H1 (cell line): ENCODE data around the gene PDCD2. TPM values are rescaled to one million over a fixed set of nuclear protein-coding genes. Genes with fewer than 3 reads are reported as not detected.

Source experiments
- CTCF ChIA-PET: fragments of 300-600 bp; sonication (Branson Sonifier 250); formaldehyde crosslinking; loops from one replicate; lab custom pipeline; 2021; ENCODE audit not compliant: partially characterized antibody; lab: Charles Lee
- POLR2A ChIA-PET: fragments of 300-600 bp; sonication (Branson Sonifier 250); formaldehyde crosslinking; loops from one replicate; lab custom pipeline; 2021; ENCODE audit warnings: inconsistent platforms; ENCODE audit not compliant: partially characterized antibody; lab: Charles Lee
- DNase-seq, 2 experiments: peaks; one replicate each; pipeline versions ENCODE4 v3.0.0 to v3.0.0-alpha.2; 2010 to 2022; ENCODE audit warnings: low spot score in 2 of 2, low read depth in 1 of 2, mixed read lengths in 1 of 2
- FAIRE-seq: peaks from 2 replicates; lab custom pipeline; 2011; peaks lifted over from hg19 to GRCh38; lab: Jason Lieb, UNC
- H2AFZ ChIP-seq: 2 replicates; pipeline ENCODE4 v1.8.1; 2012; ENCODE audit warnings: low read length, inconsistent platforms
- H2AK5ac ChIP-seq: 2 replicates; pipeline ENCODE4 v1.6.1; 2013; ENCODE audit warnings: low read depth, low read length
- H2BK120ac ChIP-seq: replicated peaks from 2 replicates; pipeline ENCODE3; 2013; ENCODE audit warnings: low read depth, low read length, inconsistent platforms
- H2BK12ac ChIP-seq: 2 replicates; pipeline ENCODE4 v1.6.1; 2013; ENCODE audit warnings: low read depth, low read length
- H2BK15ac ChIP-seq: 2 replicates; pipeline ENCODE4 v1.6.1; 2013; ENCODE audit warnings: low read length
- H2BK20ac ChIP-seq: 2 replicates; pipeline ENCODE4 v1.6.1; 2013; ENCODE audit warnings: low read length
- H2BK5ac ChIP-seq: 2 replicates; pipeline ENCODE4 v1.6.1; 2013; ENCODE audit warnings: low read depth, low read length
- H3K14ac ChIP-seq: 2 replicates; pipeline ENCODE4 v1.6.1; 2013; ENCODE audit warnings: inconsistent platforms; ENCODE audit not compliant: insufficient read length
- H3K18ac ChIP-seq: 2 replicates; pipeline ENCODE4 v1.6.1; 2013; ENCODE audit warnings: low read length; ENCODE audit errors: extremely low read depth
- H3K23ac ChIP-seq: 2 replicates; pipeline ENCODE4 v1.6.1; 2013; ENCODE audit warnings: inconsistent platforms; ENCODE audit not compliant: insufficient read length
- H3K23me2 ChIP-seq: 2 replicates; pipeline ENCODE4 v1.6.1; 2013; ENCODE audit warnings: low read depth, low read length
- H3K27ac ChIP-seq: 2 replicates; pipeline ENCODE4 v1.6.1; 2011; ENCODE audit warnings: low read depth, low read length, inconsistent platforms
- H3K27me3 ChIP-seq, 4 experiments: replicated peaks in 1 of 4; 1 replicate in 1 of 4; 2 replicates in 3 of 4; pipeline versions ENCODE4 v1.6.1 to v1.8.1; 2011 to 2013; ENCODE audit warnings: low read length in 3 of 4, mild to moderate bottlenecking in 3 of 4, inconsistent platforms in 2 of 4, mixed read lengths in 2 of 4, moderate library complexity in 1 of 4; ENCODE audit not compliant: control insufficient read depth in 3 of 4, insufficient read depth in 3 of 4; ENCODE audit errors: extremely low read depth in 1 of 4
- H3K36me3 ChIP-seq, 4 experiments: 2 replicates each; pipeline versions ENCODE4 v1.6.1 to v1.8.1; 2011 to 2013; ENCODE audit warnings: mild to moderate bottlenecking in 4 of 4, low read length in 3 of 4, moderate library complexity in 2 of 4, control low read depth in 1 of 4, inconsistent platforms in 1 of 4; ENCODE audit not compliant: insufficient read depth in 4 of 4, control insufficient read depth in 2 of 4
- H3K4ac ChIP-seq: replicated peaks from 2 replicates; pipeline ENCODE3; 2013; ENCODE audit warnings: low read length, low read depth, mixed read lengths, inconsistent platforms; ENCODE audit not compliant: insufficient read length
- H3K4me1 ChIP-seq, 4 experiments: replicated peaks in 1 of 4; 1 replicate in 1 of 4; 2 replicates in 3 of 4; pipeline versions ENCODE4 v1.6.1 to v1.8.1; 2011 to 2013; ENCODE audit warnings: low read length in 3 of 4, inconsistent platforms in 2 of 4, mixed read lengths in 1 of 4; ENCODE audit not compliant: insufficient read depth in 4 of 4, control insufficient read depth in 3 of 4
- H3K4me2 ChIP-seq, 2 experiments: 2 replicates each; pipeline versions ENCODE4 v1.6.1 to v1.8.1; 2011 to 2013; ENCODE audit warnings: low read depth in 2 of 2, low read length in 2 of 2, control low read depth in 1 of 2, inconsistent platforms in 1 of 2, mild to moderate bottlenecking in 1 of 2; ENCODE audit not compliant: insufficient read depth in 1 of 2
- H3K4me3 ChIP-seq, 4 experiments: fragments of 200-600, 300-600 bp in 1 of 4; sonication (generic), shearing (Covaris generic), sonication (Bioruptor Twin) in 1 of 4; 2 replicates each; pipeline versions ENCODE4 v1.5.1 to v1.8.1; 2011 to 2016; ENCODE audit warnings: low read length in 4 of 4, low read depth in 3 of 4, control low read depth in 2 of 4, inconsistent platforms in 2 of 4, mild to moderate bottlenecking in 2 of 4, mixed read lengths in 1 of 4, moderate library complexity in 1 of 4; ENCODE audit not compliant: insufficient read depth in 2 of 4; ENCODE audit errors: extremely low read depth in 1 of 4
- H3K56ac ChIP-seq: replicated peaks from 2 replicates; pipeline ENCODE3; 2013; ENCODE audit warnings: low read depth, mild to moderate bottlenecking, mixed read lengths, low read length, inconsistent platforms; ENCODE audit not compliant: insufficient read length
- H3K79me1 ChIP-seq: 2 replicates; pipeline ENCODE4 v1.6.1; 2013; ENCODE audit warnings: low read depth, low read length, control low read depth
- H3K79me2 ChIP-seq, 2 experiments: 2 replicates each; pipeline versions ENCODE4 v1.6.1 to v1.8.1; 2012 to 2013; ENCODE audit warnings: low read length in 2 of 2, mild to moderate bottlenecking in 2 of 2, inconsistent platforms in 1 of 2; ENCODE audit not compliant: insufficient read depth in 2 of 2, control insufficient read depth in 1 of 2
- H3K9ac ChIP-seq, 4 experiments: replicated peaks in 1 of 4; 1 replicate in 1 of 4; 2 replicates in 3 of 4; pipeline versions ENCODE4 v1.6.1 to v1.8.1; 2011 to 2013; ENCODE audit warnings: low read depth in 3 of 4, low read length in 3 of 4, control low read depth in 2 of 4, mild to moderate bottlenecking in 2 of 4, moderate library complexity in 2 of 4, inconsistent platforms in 1 of 4; ENCODE audit errors: extremely low read depth in 1 of 4
- H3K9me3 ChIP-seq, 2 experiments: 2 replicates each; pipeline versions ENCODE4 v1.6.1 to v1.8.1; 2012 to 2013; ENCODE audit warnings: mild to moderate bottlenecking in 2 of 2, moderate library complexity in 2 of 2, control low read depth in 1 of 2, inconsistent platforms in 1 of 2, low read depth in 1 of 2, low read length in 1 of 2, mixed read lengths in 1 of 2; ENCODE audit not compliant: insufficient read depth in 2 of 2
- H4K20me1 ChIP-seq, 2 experiments: replicated peaks in 1 of 2; 2 replicates each; pipeline versions ENCODE3 to v1.8.1; 2011 to 2013; ENCODE audit warnings: inconsistent platforms in 2 of 2, low read length in 2 of 2, mild to moderate bottlenecking in 1 of 2; ENCODE audit not compliant: insufficient read depth in 2 of 2, control insufficient read depth in 1 of 2
- H4K5ac ChIP-seq: 2 replicates; pipeline ENCODE4 v1.6.1; 2013; ENCODE audit warnings: low read length, low read depth, mixed read lengths, inconsistent platforms; ENCODE audit not compliant: insufficient read length
- H4K8ac ChIP-seq: 2 replicates; pipeline ENCODE4 v1.8.0; 2013; ENCODE audit warnings: mild to moderate bottlenecking, moderate library complexity, low read length, inconsistent platforms; ENCODE audit not compliant: insufficient read depth; ENCODE audit errors: extremely low read depth
- H4K91ac ChIP-seq: replicated peaks from 2 replicates; pipeline ENCODE3; 2013; ENCODE audit warnings: low read length, mixed read lengths, inconsistent platforms; ENCODE audit not compliant: insufficient read length
- BCL11A ChIP-seq, 2 experiments: IDR thresholded peaks; one replicate each; pipeline ENCODE4 v1.6.1; 2011; ENCODE audit warnings: low read depth in 2 of 2, low read length in 2 of 2, mild to moderate bottlenecking in 2 of 2
- EGR1 ChIP-seq: IDR thresholded peaks from 2 replicates; pipeline ENCODE4 v1.6.1; 2011; ENCODE audit warnings: low read depth, low read length, borderline replicate concordance
- MAX ChIP-seq: IDR thresholded peaks from 2 replicates; pipeline ENCODE4 v1.6.1; 2012; ENCODE audit warnings: inconsistent platforms
- RXRA ChIP-seq: IDR thresholded peaks from 2 replicates; pipeline ENCODE4 v1.6.1; 2011; ENCODE audit warnings: low read depth, mild to moderate bottlenecking, low read length, moderate library complexity; ENCODE audit not compliant: insufficient read depth
- WGBS, 2 experiments: shearing (Covaris generic) in 1 of 2; methylation state at CpG; one replicate each; pipeline versions ENCODE4 v1.1.6 to v1.1.7; 2013 to 2015; ENCODE audit warnings: low lambda C conversion rate in 2 of 2, mixed read lengths in 2 of 2, inconsistent platforms in 1 of 2, low coverage in 1 of 2, missing lambda C conversion rate in 1 of 2; ENCODE audit not compliant: insufficient replicate concordance in 2 of 2, insufficient coverage in 1 of 2, insufficient read length in 1 of 2; ENCODE audit errors: extremely low coverage in 1 of 2, missing lambda C conversion rate in 1 of 2; 5-methylcytosine and 5-hydroxymethylcytosine counted together
- polyA plus RNA-seq, 7 experiments: library from polyadenylated mRNA; depleted of rRNA in 3 of 7; stranded (reverse) in 5 of 7; unstranded in 2 of 7; fragments of >200 nt in 5 of 7; fragments of 200-250 nt in 2 of 7; gene quantifications; 1 replicate in 5 of 7; 2 replicates in 1 of 7; 4 replicates in 1 of 7; pipeline versions ENCODE4 v1.2.1 to v1.2.3, GENCODE V29; 2011 to 2013; ENCODE audit warnings: missing spikeins in 2 of 7, mixed read lengths in 2 of 7
- total RNA-seq: library from RNA; stranded (reverse); fragmentation: NEBNext Ultra II Directional; extraction: Animal tissue kit (Norgen Biotek cat#: 25700); gene quantifications from 2 replicates; pipeline ENCODE4 v1.2.1, GENCODE V29; 2021

Gene PDCD2
- total and polyA plus RNA-seq, 2 of the 8 experiments (the other 6 are each of a cell fraction or from before 2014, with no cell fraction given): 74.1 to 116 TPM

- Histone ChIP-seq H3K23me2 (no peaks in the 10 kb centered on the region), H2BK5ac (no peak overlapping the region), H3K79me1 (no peaks in the 10 kb centered on the region), H3K4me1 (no peaks in the 10 kb centered on the region), H2BK120ac (no peak overlapping the region), H4K91ac (no peak overlapping the region), H3K27ac (no peak overlapping the region), H2BK20ac (no peak overlapping the region), H2BK15ac (no peak overlapping the region), H3K9ac (no peak overlapping the region), H4K5ac (no peak overlapping the region), H3K18ac (no peak overlapping the region), H3K79me2 (no peaks in the 10 kb centered on the region), H2BK12ac (no peak overlapping the region), H2AFZ (no peak overlapping the region), H3K4ac (no peak overlapping the region), H3K14ac (no peak overlapping the region), H4K20me1 (peaks cover 4 to 10% of the 10 kb centered on the region in 2 experiments), H3K23ac (no peak overlapping the region), H2AK5ac (no peak overlapping the region), H3K9me3 (no peaks in the 10 kb centered on the region), H3K4me2 (no peak overlapping the region), H4K8ac (no peak overlapping the region), H3K27me3 (no peaks in the 10 kb centered on the region), H3K56ac (no peak overlapping the region), H3K4me3 (no peak overlapping the region), H3K36me3 (peaks cover 20 to 50% (median 43%) of the 10 kb centered on the region in 4 experiments)
- ChIA-PET CTCF (interaction anchor here (0.6 to 0.9 kb wide), 2 partner anchors 13 to 15 kb away, joined by 4 read pairs; no protein-coding TSS in a partner anchor), POLR2A (interaction anchor here (0.6 to 1.5 kb wide), 3 partner anchors 8 to 59 kb away, joined by 4 to 6 read pairs (median 4); no protein-coding TSS in a partner anchor)
- 91% methylated on average over 7 of the region's 7 CpGs; no CpG with 5 or more reads in 1 of the 2 experiments for WGBS, 2 experiments
- TF ChIP-seq EGR1 (no peak), RXRA (no peak), MAX (no peak), BCL11A (IDR thresholded peaks at IDR 0.05; ENCODE audit: low read depth in 2 of 2, low read length in 2 of 2) (no peak)
- no peak for DNase-seq
- FAIRE-seq: no peak
Observed at GRCh38 chr6:170532867-170533488, 51.5 kb downstream of the PDCD2 start.
